Fibroblast of lung (primary cell): ENCODE measurements around the gene DDR2. TPM values are rescaled to one million over a fixed set of nuclear protein-coding genes. Genes with fewer than 3 reads are reported as not detected.

ENCODE experiments used
- DNase-seq, 2 donors: peaks; one replicate each; pipeline versions ENCODE4 v3.0.0 to v3.0.0-alpha.2; 2010; ENCODE audit warnings: low read depth in 2 of 2
- H2AFZ ChIP-seq: 2 replicates; pipeline ENCODE4 v1.5.1; 2012; ENCODE audit warnings: low read length, control low read depth, inconsistent platforms
- H3K27ac ChIP-seq: 2 replicates; pipeline ENCODE4 v1.5.1; 2011; ENCODE audit warnings: low read length, control low read depth; ENCODE audit not compliant: insufficient read depth
- H3K27me3 ChIP-seq: 2 replicates; pipeline ENCODE4 v1.5.1; 2011; ENCODE audit warnings: mild to moderate bottlenecking, low read length; ENCODE audit not compliant: control insufficient read depth, insufficient read depth
- H3K36me3 ChIP-seq: 2 replicates; pipeline ENCODE4 v1.5.1; 2011; ENCODE audit warnings: low read length; ENCODE audit not compliant: control insufficient read depth, insufficient read depth
- H3K4me1 ChIP-seq: 2 replicates; pipeline ENCODE4 v1.5.1; 2011; ENCODE audit warnings: low read length; ENCODE audit not compliant: control insufficient read depth, insufficient read depth; ENCODE audit errors: extremely low read depth
- H3K4me2 ChIP-seq: 2 replicates; pipeline ENCODE4 v1.5.1; 2011; ENCODE audit warnings: low read length, control low read depth; ENCODE audit not compliant: insufficient read depth; ENCODE audit errors: extremely low read depth
- H3K4me3 ChIP-seq, 4 experiments: fragments of 200-600 bp in 1 of 4; sonication (generic) in 1 of 4; replicated peaks in 1 of 4; 2 replicates each; pipeline ENCODE4 v1.5.1; 2011 to 2016; ENCODE audit warnings: low read length in 4 of 4, low read depth in 3 of 4, mild to moderate bottlenecking in 3 of 4, control low read depth in 2 of 4, inconsistent platforms in 1 of 4, mixed read lengths in 1 of 4; ENCODE audit not compliant: insufficient read depth in 1 of 4; ENCODE audit errors: control extremely low read depth in 1 of 4
- H3K79me2 ChIP-seq: 2 replicates; pipeline ENCODE4 v1.5.1; 2012; ENCODE audit warnings: mild to moderate bottlenecking, low read length, inconsistent platforms; ENCODE audit not compliant: control insufficient read depth, insufficient read depth
- H3K9ac ChIP-seq: 2 replicates; pipeline ENCODE4 v1.5.1; 2011; ENCODE audit warnings: mild to moderate bottlenecking, low read length, control low read depth; ENCODE audit not compliant: insufficient read depth
- H3K9me3 ChIP-seq: 2 replicates; pipeline ENCODE4 v1.5.1; 2012; ENCODE audit warnings: low read depth, low read length; ENCODE audit not compliant: control insufficient read depth, insufficient read depth
- H4K20me1 ChIP-seq: 2 replicates; pipeline ENCODE4 v1.5.1; 2011; ENCODE audit warnings: low read length; ENCODE audit not compliant: control insufficient read depth, insufficient read depth; ENCODE audit errors: extremely low read depth
- CTCF ChIP-seq, 2 donors: IDR thresholded peaks in 1 of 2; conservative IDR thresholded peaks in 1 of 2; 1 replicate in 1 of 2; 2 replicates in 1 of 2; pipeline ENCODE4 v1.5.1; 2011 to 2012; ENCODE audit warnings: low read length in 2 of 2, control low read depth in 1 of 2, inconsistent platforms in 1 of 2, low read depth in 1 of 2, mild to moderate bottlenecking in 1 of 2
- EZH2 ChIP-seq: IDR thresholded peaks from 2 replicates; pipeline ENCODE4 v1.5.1; 2012; ENCODE audit warnings: low read length, control low read depth, mild to moderate bottlenecking; ENCODE audit errors: missing control alignments
- polyA plus RNA-seq, 2 donors: library from polyadenylated mRNA; depleted of rRNA in 1 of 2; stranded (reverse) in 1 of 2; unstranded in 1 of 2; fragments of >200 nt; gene quantifications; 2 replicates each; pipeline ENCODE4 v1.2.1, GENCODE V29; 2011 to 2012; ENCODE audit warnings: missing spikeins in 1 of 2
- total RNA-seq: library from RNA; depleted of rRNA; stranded (reverse); fragments of >200 nt; gene quantifications from 2 replicates; pipeline ENCODE4 v1.2.1, GENCODE V29; 2014

DDR2 gene
- total and polyA plus RNA-seq, 2 donors (not counting 1 experiment from before 2014, with no cell fraction given), result 192 to 303 TPM

GRCh38 chr1:162753998-162754585, 121.8 kb downstream of the DDR2 start:
- Histone ChIP-seq H3K4me2 (no peak overlapping the region), H3K79me2 (peaks cover 3% of the 10 kb centered on the region), H3K27ac (no peak overlapping the region), H3K4me1 (peaks cover 5% of the 10 kb centered on the region), H3K36me3 (peaks cover 16% of the 10 kb centered on the region), H3K9ac (no peak overlapping the region), H3K4me3 (no peak overlapping the region), H3K27me3 (no peaks in the 10 kb centered on the region), H2AFZ (no peak overlapping the region), H3K9me3 (no peaks in the 10 kb centered on the region), H4K20me1 (no peaks in the 10 kb centered on the region)
- no peak for DNase-seq
- TF ChIP-seq EZH2 (no peak), CTCF (conservative IDR thresholded peaks at IDR 0.05 in 1 of 2, IDR thresholded peaks at IDR 0.05 in 1 of 2; ENCODE audit: low read depth in 1 of 2, low read length in 2 of 2) (no peak)

- Histone ChIP-seq H3K9ac (no peak overlapping the region), H3K9me3 (no peaks in the 10 kb centered on the region), H3K4me3 (no peak overlapping the region), H3K4me2 (no peak overlapping the region), H3K4me1 (peaks cover 5% of the 10 kb centered on the region), H2AFZ (no peak overlapping the region), H3K27ac (no peak overlapping the region), H3K27me3 (no peaks in the 10 kb centered on the region), H3K36me3 (peaks cover 19% of the 10 kb centered on the region), H4K20me1 (no peaks in the 10 kb centered on the region), H3K79me2 (peaks cover 3% of the 10 kb centered on the region)
- DNase-seq, result no peak
- TF ChIP-seq EZH2, result no peak
- no peak for TF ChIP-seq CTCF (conservative IDR thresholded peaks at IDR 0.05 in 1 of 2, IDR thresholded peaks at IDR 0.05 in 1 of 2; ENCODE audit: low read depth in 1 of 2, low read length in 2 of 2)
These were observed 123.0 kb downstream of the DDR2 start for GRCh38 chr1:162755306-162755705.

- TF ChIP-seq EZH2, result no peak
- TF ChIP-seq CTCF (conservative IDR thresholded peaks at IDR 0.05 in 1 of 2, IDR thresholded peaks at IDR 0.05 in 1 of 2; ENCODE audit: low read depth in 1 of 2, low read length in 2 of 2), result no peak
- Histone ChIP-seq H3K27me3 (no peaks in the 10 kb centered on the region), H3K4me1 (peaks cover 5% of the 10 kb centered on the region), H3K4me3 (no peak overlapping the region), H3K36me3 (peaks cover 25% of the 10 kb centered on the region), H3K9ac (no peak overlapping the region), H3K9me3 (no peaks in the 10 kb centered on the region), H2AFZ (no peak overlapping the region), H4K20me1 (no peaks in the 10 kb centered on the region), H3K79me2 (peaks cover 3% of the 10 kb centered on the region), H3K4me2 (no peak overlapping the region), H3K27ac (no peak overlapping the region)
- peak in 1 of 2 donors; percentile 43 for DNase-seq
These were observed 124.3 kb downstream of the DDR2 start for GRCh38 chr1:162756523-162756922.
